GM18868 (cell line): Measurements from ENCODE around the gene CLTCL1.
"Not testable (repeated sequence)": the region's sequence is repeated elsewhere in the genome, so short reads cannot be mapped to it uniquely, and the experiment has no call there.

Source experiments
- ATAC-seq: cut with Tn5 transposase; IDR thresholded peaks from one replicate; pipeline ENCODE4 v1.9.1; 2021; ENCODE audit warnings: mild to moderate bottlenecking, moderate library complexity; ENCODE audit not compliant: unreplicated experiment

The CLTCL1 gene

GRCh38 chr22:19291218-19291579 lies 320 bp downstream of the CLTCL1 start:
- no peak for ATAC-seq

- no peak for ATAC-seq
Observed at GRCh38 chr22:19290400-19291217, 910 bp downstream of the CLTCL1 start.

GRCh38 chr22:19289475-19290161 lies 1.9 kb downstream of the CLTCL1 start:
- ATAC-seq: no peak

GRCh38 chr22:19287889-19288288 lies 3.6 kb downstream of the CLTCL1 start:
- ATAC-seq: no peak

- ATAC-seq: no peak
Observed at GRCh38 chr22:19287076-19287707, 4.3 kb downstream of the CLTCL1 start.

GRCh38 chr22:19285831-19286230 lies 5.7 kb downstream of the CLTCL1 start:
- no peak for ATAC-seq

- not testable (repeated sequence) for ATAC-seq
Observed at GRCh38 chr22:19279143-19279542, 12.4 kb downstream of the CLTCL1 start.

GRCh38 chr22:19277785-19278184 lies 13.7 kb downstream of the CLTCL1 start:
- ATAC-seq: no peak

- ATAC-seq: no peak
Observed at GRCh38 chr22:19275919-19276600, 15.5 kb downstream of the CLTCL1 start.

GRCh38 chr22:19275513-19275912 lies 16.0 kb downstream of the CLTCL1 start:
- no peak for ATAC-seq

- ATAC-seq: no peak
Observed at GRCh38 chr22:19275104-19275503, 16.4 kb downstream of the CLTCL1 start.

- no peak for ATAC-seq
Observed at GRCh38 chr22:19271856-19272535, 19.5 kb downstream of the CLTCL1 start.

- no peak for ATAC-seq
Observed at GRCh38 chr22:19271273-19271855, 20.2 kb downstream of the CLTCL1 start.

GRCh38 chr22:19270873-19271272 lies 20.6 kb downstream of the CLTCL1 start:
- no peak for ATAC-seq

GRCh38 chr22:19266547-19267086 lies 24.9 kb downstream of the CLTCL1 start:
- ATAC-seq: no peak

GRCh38 chr22:19265779-19266178 lies 25.7 kb downstream of the CLTCL1 start:
- ATAC-seq: no peak

GRCh38 chr22:19260804-19261203 lies 30.7 kb downstream of the CLTCL1 start:
- ATAC-seq: no peak

GRCh38 chr22:19260194-19260593 lies 31.3 kb downstream of the CLTCL1 start:
- no peak for ATAC-seq

- not testable (repeated sequence) for ATAC-seq
Observed at GRCh38 chr22:19258968-19259288, 32.6 kb downstream of the CLTCL1 start.

- no peak for ATAC-seq
Observed at GRCh38 chr22:19258371-19258770, 33.1 kb downstream of the CLTCL1 start.
